AG04449 (cell line): ENCODE data around the gene MB21D2.

Experiments used
- CTCF ChIA-PET: fragments of 350-600 bp; formaldehyde crosslinking; extraction: SDS; loops from one replicate; lab custom pipeline; 2021; ENCODE audit warnings: antibody characterized with exemption; lab: Yijun Ruan, JAX
- POLR2A ChIA-PET: fragments of 400-600, 350-600 bp; formaldehyde crosslinking; extraction: SDS; loops from one replicate; lab custom pipeline; 2020; ENCODE audit warnings: antibody characterized with exemption, inconsistent platforms; lab: Yijun Ruan, JAX
- DNase-seq: peaks from one replicate; pipeline ENCODE4 v3.0.0-alpha.2; 2010; ENCODE audit warnings: low read depth, low spot score
- H3K4me3 ChIP-seq: 2 replicates; pipeline ENCODE4 v1.5.1; 2011; ENCODE audit warnings: low read depth, mild to moderate bottlenecking, control low read depth, low read length
- CTCF ChIP-seq: IDR thresholded peaks from one replicate; pipeline ENCODE4 v1.5.1; 2011; ENCODE audit warnings: mild to moderate bottlenecking, moderate library complexity, low read length, control low read depth, inconsistent platforms; ENCODE audit not compliant: insufficient read depth; ENCODE audit errors: missing control alignments

The MB21D2 gene

GRCh38 chr3:192915304-192915703 is 2.4 kb downstream of the MB21D2 start:
- H3K4me3 ChIP-seq, result peak overlapping the region; percentile 97
- ChIA-PET POLR2A (interaction anchor here (0.7 to 0.8 kb wide), 2 partner anchors 14 to 23 kb away, joined by 3 to 5 read pairs; no protein-coding TSS in a partner anchor), CTCF (interaction anchor here (0.8 to 9.1 kb wide), 14 partner anchors 9 to 126 kb away, joined by 3 to 160 read pairs (median 4); no protein-coding TSS in a partner anchor)
- no peak for DNase-seq
- peak; percentile 69 for TF ChIP-seq CTCF

GRCh38 chr3:192914848-192915247 is 2.8 kb downstream of the MB21D2 start:
- DNase-seq, result no peak
- CTCF ChIA-PET, result interaction anchor here (0.9 to 9.1 kb wide), 13 partner anchors 9 to 126 kb away, joined by 3 to 160 read pairs (median 4); no protein-coding TSS in a partner anchor
- peak overlapping the region; percentile 97 for H3K4me3 ChIP-seq
- POLR2A ChIA-PET, result interaction anchor here (0.7 to 0.8 kb wide), 2 partner anchors 13 to 22 kb away, joined by 3 to 5 read pairs; no protein-coding TSS in a partner anchor
- TF ChIP-seq CTCF, result no peak

DNA sequence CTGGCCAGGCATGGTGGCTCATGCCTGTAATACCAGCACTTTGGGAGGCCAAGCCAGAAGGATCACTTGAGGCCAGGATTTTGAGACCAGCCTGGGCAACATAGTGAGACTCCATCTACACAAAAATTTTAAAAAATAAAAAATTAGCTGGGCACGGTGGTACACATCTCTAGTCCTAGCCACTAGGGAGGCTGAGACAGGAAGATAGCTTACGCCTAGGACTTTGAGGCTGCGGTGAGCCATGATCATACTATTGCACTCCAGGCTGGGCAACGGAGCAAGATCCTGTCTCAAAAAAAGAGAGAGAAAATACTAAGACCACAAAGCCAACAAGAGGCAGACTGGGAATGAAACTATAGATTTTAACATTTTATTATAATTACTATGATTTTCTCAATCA is 4.1 kb downstream of the MB21D2 start:
- ChIA-PET POLR2A (no interaction called here), CTCF (interaction anchor here (0.9 to 9.1 kb wide), 5 partner anchors 10 to 128 kb away, joined by 3 to 160 read pairs (median 4); no protein-coding TSS in a partner anchor)
- H3K4me3 ChIP-seq, result no peak overlapping the region
- no peak for TF ChIP-seq CTCF
- no peak for DNase-seq

DNA sequence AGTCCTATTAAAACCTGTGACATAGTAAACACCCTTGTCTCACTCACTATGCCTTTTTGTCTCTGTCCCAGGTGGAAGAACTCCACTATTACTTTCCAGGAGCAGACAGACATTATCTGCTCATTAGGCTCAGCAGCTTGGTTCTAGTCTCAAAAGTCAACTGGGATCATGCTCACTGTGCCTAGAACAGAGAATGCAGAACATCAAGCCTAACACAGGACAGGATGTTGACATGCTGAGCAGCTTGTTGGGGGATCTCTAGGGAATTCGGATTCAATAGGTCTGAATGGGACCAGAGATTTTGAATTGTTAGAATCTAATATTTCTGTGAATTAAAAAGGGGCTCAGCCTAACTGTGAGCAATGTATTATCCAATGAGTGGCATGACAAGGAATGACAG is 6.4 kb downstream of the MB21D2 start:
- CTCF ChIA-PET, result interaction anchor here (1.4 kb wide), 1 partner anchor 95 kb away, joined by 4 read pairs; no protein-coding TSS in a partner anchor
- POLR2A ChIA-PET, result no interaction called here
- H3K4me3 ChIP-seq, result no peak overlapping the region
- no peak for TF ChIP-seq CTCF
- DNase-seq, result no peak

DNA sequence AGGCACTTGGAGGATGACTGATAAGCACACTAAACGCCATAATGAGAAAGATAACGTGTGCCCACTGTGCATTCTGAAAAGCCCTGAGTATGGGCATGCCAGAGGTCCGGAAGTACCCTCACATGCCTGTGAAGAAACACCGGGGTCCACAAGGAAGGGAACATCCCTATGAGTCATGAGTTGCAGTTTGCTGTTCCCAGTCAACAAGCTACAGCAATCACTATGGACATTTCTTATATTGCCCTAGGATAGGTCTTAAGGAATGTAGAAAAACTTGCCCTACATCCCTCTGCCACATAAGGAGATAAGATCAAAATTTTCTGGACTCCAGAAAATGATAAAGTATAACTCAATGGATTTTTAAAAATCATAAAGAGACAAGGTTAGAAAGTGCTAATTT is 9.9 kb downstream of the MB21D2 start:
- no peak overlapping the region for H3K4me3 ChIP-seq
- DNase-seq, result no peak
- ChIA-PET POLR2A (no interaction called here), CTCF (interaction anchor here (1.0 kb wide), 1 partner anchor 10 kb away, joined by 4 read pairs; the partner anchor contains the start of gene MB21D2)
- no peak for TF ChIP-seq CTCF

- TF ChIP-seq CTCF, result no peak
- DNase-seq, result no peak
- POLR2A ChIA-PET, result interaction anchor here (3.0 kb wide), 1 partner anchor 10 kb away, joined by 9 read pairs; the partner anchor contains the start of gene MB21D2
- CTCF ChIA-PET, result interaction anchor here (1.0 to 1.5 kb wide), 2 partner anchors 8 to 90 kb away, joined by 3 to 5 read pairs; no protein-coding TSS in a partner anchor
- no peak overlapping the region for H3K4me3 ChIP-seq
Measured at GRCh38 chr3:192906940-192907339, 10.7 kb downstream of the MB21D2 start.
